Heart left ventricle (tissue), 16 donors: ENCODE measurements around the gene ZNF735. TPM values are rescaled to one million over a fixed set of nuclear protein-coding genes. Genes with fewer than 3 reads are reported as not detected.
"Not testable (repeated sequence)": the region's sequence is repeated elsewhere in the genome, so short reads cannot be mapped to it uniquely, and the experiment has no call there.

ENCODE experiments used
- ATAC-seq, 4 donors: fragments of 200-7000 bp; cut with Tn5 transposase; one replicate each; pipeline ENCODE4 v1.9.1; 2020 to 2022; ENCODE audit warnings: moderate library complexity in 4 of 4, mild to moderate bottlenecking in 3 of 4, moderate number of reproducible peaks in 1 of 4
- DNase-seq, 5 donors: peaks; one replicate each; pipeline ENCODE4 v3.0.0-alpha.2; 2020
- H3K27ac ChIP-seq, 12 donors: fragments of 200-600 bp; sonication (generic) in 4 of 12; one replicate each; pipeline versions ENCODE4 v1.5.0 to v1.8.0; 2016 to 2022; ENCODE audit warnings: mild to moderate bottlenecking in 2 of 12
- H3K27me3 ChIP-seq, 9 donors: fragments of 200-600 bp; sonication (generic) in 2 of 9; one replicate each; pipeline versions ENCODE4 v1.5.1 to v1.8.0; 2016 to 2022; ENCODE audit warnings: mild to moderate bottlenecking in 3 of 9
- H3K36me3 ChIP-seq, 9 donors: fragments of 200-600 bp; sonication (generic) in 2 of 9; one replicate each; pipeline versions ENCODE4 v1.5.0 to v1.8.0; 2018 to 2022; ENCODE audit warnings: mild to moderate bottlenecking in 2 of 9
- H3K4me1 ChIP-seq, 12 donors: fragments of 200-600 bp; sonication (generic) in 4 of 12; one replicate each; pipeline versions ENCODE4 v1.5.0 to v1.8.0; 2016 to 2022; ENCODE audit warnings: mild to moderate bottlenecking in 3 of 12
- H3K4me3 ChIP-seq, 12 donors: fragments of 200-600 bp; sonication (generic) in 4 of 12; one replicate each; pipeline versions ENCODE4 v1.5.0 to v1.8.0; 2017 to 2022; ENCODE audit warnings: mild to moderate bottlenecking in 9 of 12, moderate library complexity in 4 of 12
- H3K9me3 ChIP-seq, 12 donors: fragments of 200-600 bp; sonication (generic) in 4 of 12; one replicate each; pipeline versions ENCODE4 v1.5.0 to v1.8.0; 2016 to 2022; ENCODE audit warnings: mild to moderate bottlenecking in 1 of 12
- POLR2A ChIP-seq, 2 donors: fragments of 450-650 bp; IDR thresholded peaks; one replicate each; pipeline ENCODE4 v1.6.1; 2017; ENCODE audit warnings: antibody characterized with exemption in 2 of 2, mild to moderate bottlenecking in 2 of 2, moderate library complexity in 2 of 2
- WGBS, 4 donors: extraction: QIAGEN DNeasy Blood & Tissue Kit in 2 of 4; methylation state at CpG; one replicate each; pipeline versions ENCODE4 v1.1.5 to v1.1.7; 2013 to 2018; 5-methylcytosine and 5-hydroxymethylcytosine counted together
- intact Hi-C, 10 donors: fragments of 100-400 bp; cut with DNase I; formaldehyde crosslinking; loops; one replicate each; pipeline versions ENCODE4 v1.11.1 to v1.14.2; 2022
- polyA plus RNA-seq, 2 donors: library from polyadenylated mRNA; stranded (reverse); fragments of 200-250 nt; gene quantifications; one replicate each; pipeline ENCODE4 v1.2.3, GENCODE V29; 2013
- total RNA-seq, 9 donors: library from RNA; depleted of rRNA in 2 of 9; stranded (reverse); fragments of >200 nt in 2 of 9; fragmentation: NEBNext Ultra II Directional in 3 of 9; extraction: Animal tissue kit (Norgen Biotek cat#: 25700) in 3 of 9; gene quantifications; one replicate each; pipeline versions ENCODE4 v1.1.0 to v1.2.4, GENCODE V29; 2016 to 2023
- TF ChIP-seq, protein P1 (sequence below), 12 donors: fragments of 200-600 bp; sonication (generic) in 4 of 12; IDR thresholded peaks; one replicate each; pipeline versions ENCODE4 v1.5.0 to v1.8.0; 2018 to 2022; ENCODE audit warnings: antibody characterized with exemption in 12 of 12, mild to moderate bottlenecking in 5 of 12
- donor health status: ischemic (EF 13 %, LVEDD 7.1; RV severe dilation, severe dysfunction).
- donor health status: healthy with polysubstance abuse.
- donor health status: DM: no; HTN: yes; CAD: no.
- donor health status: DM: no; HTN: no; CAD: no.
- donor health status: ischemic (EF 25% LVEDD 6.9; RV normal size, moderate dysfunction).
- donor health status: ischemic (EF 25% LVEDD 5.7; RV mildly dilated, moderate dysfunction).
- donor health status: healthy.
- donor health status: DM: yes; HTN: yes; CAD: no.
- donor health status: ischemic (EF 35%, LVEDD 5.7; RV mildly dilated, moderate dysfunction).
- donor health status: nonischemic (EF 11% LVEDD 7.7; RV severe dilation, severe dysfunction).
- donor health status: DM: yes; HTN: yes; CAD: no.
- donor health status: PGD.
- donor health status: ischemic (EF 29% LVEDD 5.4; RV normal size, mild dysfunction).
- donor health status: nonischemic (EF 23%, LVEDD 6.1; RV moderate dilation, normal function).

Gene ZNF735
- total and polyA plus RNA-seq, 11 donors: not detected

DNA sequence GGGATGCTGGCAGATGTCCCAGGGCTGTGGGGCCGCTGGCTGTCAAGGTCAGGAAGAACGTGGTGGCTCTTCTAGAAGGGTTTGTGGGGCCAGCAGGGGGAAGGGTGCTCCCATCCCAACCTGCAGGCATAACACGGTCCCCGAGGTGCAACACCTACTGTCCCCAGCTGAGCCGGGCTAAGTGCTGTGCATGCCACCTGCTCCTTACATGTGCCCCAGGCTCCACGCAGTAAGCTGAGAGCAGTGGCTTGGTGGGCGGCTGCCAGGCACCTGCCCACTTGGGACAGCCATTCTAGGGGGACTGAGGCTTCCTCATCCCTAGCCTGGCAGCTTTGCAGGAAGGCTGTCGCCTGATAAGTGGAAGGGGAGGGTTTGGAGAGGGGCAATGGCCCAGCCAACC is 14.2 kb upstream of the ZNF735 start:
- Histone ChIP-seq H3K27me3 (no peaks in the 10 kb centered on the region), H3K4me1 (no peaks in the 10 kb centered on the region), H3K27ac (no peak overlapping the region), H3K9me3 (peaks cover 0 to 15% (median 0%) of the 10 kb centered on the region in 12 donors), H3K36me3 (no peaks in the 10 kb centered on the region), H3K4me3 (no peak overlapping the region)
- intact Hi-C loops: no loop called here
- DNase-seq (no peak), ATAC-seq (no peak)
- 65 to 71% (median 69%) methylated on average over 5 to 8 of the region's 8 CpGs for whole genome bisulfite sequencing, 4 donors
- TF ChIP-seq, protein P1, sequence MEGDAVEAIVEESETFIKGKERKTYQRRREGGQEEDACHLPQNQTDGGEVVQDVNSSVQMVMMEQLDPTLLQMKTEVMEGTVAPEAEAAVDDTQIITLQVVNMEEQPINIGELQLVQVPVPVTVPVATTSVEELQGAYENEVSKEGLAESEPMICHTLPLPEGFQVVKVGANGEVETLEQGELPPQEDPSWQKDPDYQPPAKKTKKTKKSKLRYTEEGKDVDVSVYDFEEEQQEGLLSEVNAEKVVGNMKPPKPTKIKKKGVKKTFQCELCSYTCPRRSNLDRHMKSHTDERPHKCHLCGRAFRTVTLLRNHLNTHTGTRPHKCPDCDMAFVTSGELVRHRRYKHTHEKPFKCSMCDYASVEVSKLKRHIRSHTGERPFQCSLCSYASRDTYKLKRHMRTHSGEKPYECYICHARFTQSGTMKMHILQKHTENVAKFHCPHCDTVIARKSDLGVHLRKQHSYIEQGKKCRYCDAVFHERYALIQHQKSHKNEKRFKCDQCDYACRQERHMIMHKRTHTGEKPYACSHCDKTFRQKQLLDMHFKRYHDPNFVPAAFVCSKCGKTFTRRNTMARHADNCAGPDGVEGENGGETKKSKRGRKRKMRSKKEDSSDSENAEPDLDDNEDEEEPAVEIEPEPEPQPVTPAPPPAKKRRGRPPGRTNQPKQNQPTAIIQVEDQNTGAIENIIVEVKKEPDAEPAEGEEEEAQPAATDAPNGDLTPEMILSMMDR (IDR thresholded peaks at IDR 0.05): no peak

DNA sequence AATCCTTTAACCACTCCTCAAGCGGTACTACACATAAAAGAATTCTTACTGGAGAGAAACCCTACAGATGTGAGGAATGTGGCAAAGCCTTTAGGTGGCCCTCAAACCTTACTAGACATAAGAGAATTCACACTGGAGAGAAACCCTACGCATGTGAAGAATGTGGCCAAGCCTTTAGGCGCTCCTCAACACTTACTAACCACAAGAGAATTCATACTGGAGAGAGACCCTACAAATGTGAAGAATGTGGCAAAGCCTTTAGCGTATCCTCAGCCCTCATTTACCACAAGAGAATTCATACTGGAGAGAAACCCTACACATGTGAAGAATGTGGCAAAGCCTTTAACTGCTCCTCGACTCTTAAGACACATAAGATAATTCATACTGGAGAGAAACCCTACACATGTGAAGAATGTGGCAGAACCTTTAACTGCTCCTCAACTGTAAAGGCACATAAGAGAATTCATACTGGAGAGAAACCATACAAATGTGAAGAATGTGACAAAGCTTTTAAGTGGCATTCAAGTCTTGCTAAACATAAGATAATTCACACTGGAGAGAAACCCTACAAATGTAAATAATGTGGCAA is 12.8 kb downstream of the ZNF735 start:
- H3K4me1 ChIP-seq, H3K36me3 ChIP-seq, ATAC-seq, DNase-seq, H3K27ac ChIP-seq, H3K4me3 ChIP-seq, H3K27me3 ChIP-seq: not testable (repeated sequence)
- intact Hi-C loops: loop anchor here in 1 of 10 donors (10.0 kb wide), 1 partner anchor 55 kb away; no protein-coding TSS in a partner anchor
- H3K9me3 ChIP-seq: peaks cover 0 to 91% (median 43%) of the 10 kb centered on the region in 12 donors
- WGBS, 4 donors: 67 to 72% (median 68%) methylated on average over 5 of the region's 5 CpGs

DNA sequence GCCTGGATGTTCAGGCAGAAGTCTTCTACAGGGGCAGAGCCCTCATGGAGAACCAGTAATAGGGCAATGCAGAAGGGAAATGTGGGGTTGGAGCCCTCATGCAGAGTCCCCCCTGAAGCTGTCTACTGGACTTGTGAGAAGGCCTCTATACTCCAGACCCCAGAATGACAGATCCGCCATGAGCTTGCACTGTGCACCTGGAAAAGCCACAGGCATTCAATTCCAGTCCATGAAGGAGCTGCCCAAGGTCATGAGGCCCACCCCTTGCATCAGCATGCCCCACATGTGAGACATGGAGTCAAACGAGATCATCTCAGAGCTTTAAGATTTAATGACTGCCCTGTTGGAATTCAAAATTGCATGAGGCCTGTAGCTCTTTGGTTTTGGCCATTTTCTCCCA is 16.4 kb downstream of the ZNF735 start:
- no peak overlapping the region for H3K4me3 ChIP-seq
- 10 to 36% (median 30%) methylated on average over 1 to 2 of the region's 2 CpGs for WGBS, 4 donors
- no peaks in the 10 kb centered on the region for H3K36me3 ChIP-seq
- H3K27ac ChIP-seq: no peak overlapping the region
- H3K4me1 ChIP-seq: no peaks in the 10 kb centered on the region
- DNase-seq: no peak
- TF ChIP-seq POLR2A (IDR thresholded peaks at IDR 0.05): no peak
- TF ChIP-seq, protein P1 (IDR thresholded peaks at IDR 0.05): no peak
- intact Hi-C loops: loop anchor here in 1 of 10 donors (10.0 kb wide), 1 partner anchor 51 kb away; no protein-coding TSS in a partner anchor
- ATAC-seq: no peak
- H3K9me3 ChIP-seq: peaks cover 0 to 81% (median 42%) of the 10 kb centered on the region in 12 donors
- no peaks in the 10 kb centered on the region for H3K27me3 ChIP-seq

DNA sequence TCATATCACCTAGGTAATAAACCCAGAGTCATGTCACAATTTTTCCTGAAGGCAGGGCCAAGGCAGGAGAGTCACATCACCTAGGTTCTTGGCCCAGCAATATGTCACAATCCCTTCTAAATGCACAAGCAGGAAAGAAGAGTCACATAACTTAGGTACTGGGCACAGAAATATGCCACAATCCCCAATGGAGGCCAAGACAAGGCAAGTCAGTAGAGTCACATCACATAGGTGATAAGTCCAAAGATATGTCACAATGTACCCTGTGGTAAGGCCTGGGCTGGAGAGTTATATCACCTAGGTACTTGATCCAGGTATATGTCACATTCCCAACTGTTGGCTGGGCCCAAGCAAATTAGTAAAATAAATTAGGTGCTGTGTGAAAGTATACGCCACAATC is 21.2 kb downstream of the ZNF735 start, which contains the start of gene ZNF679:
Gene ZNF679, plus strand, starts transcription at position 301 of the 400 bp plus-strand sequence. CDS start 20,644 bp downstream, outside the sequence.
- WGBS, 4 donors: 86 to 93% (median 87%) methylated on average over 1 of the region's 1 CpG
- not testable (repeated sequence) for DNase-seq, H3K27ac ChIP-seq, H3K4me3 ChIP-seq, ATAC-seq, H3K36me3 ChIP-seq, H3K4me1 ChIP-seq, H3K27me3 ChIP-seq
- intact Hi-C loops: loop anchor here in 1 of 10 donors (10.0 kb wide), 1 partner anchor 47 kb away; no protein-coding TSS in a partner anchor
- peaks cover 0 to 47% (median 13%) of the 10 kb centered on the region in 12 donors for H3K9me3 ChIP-seq

DNA sequence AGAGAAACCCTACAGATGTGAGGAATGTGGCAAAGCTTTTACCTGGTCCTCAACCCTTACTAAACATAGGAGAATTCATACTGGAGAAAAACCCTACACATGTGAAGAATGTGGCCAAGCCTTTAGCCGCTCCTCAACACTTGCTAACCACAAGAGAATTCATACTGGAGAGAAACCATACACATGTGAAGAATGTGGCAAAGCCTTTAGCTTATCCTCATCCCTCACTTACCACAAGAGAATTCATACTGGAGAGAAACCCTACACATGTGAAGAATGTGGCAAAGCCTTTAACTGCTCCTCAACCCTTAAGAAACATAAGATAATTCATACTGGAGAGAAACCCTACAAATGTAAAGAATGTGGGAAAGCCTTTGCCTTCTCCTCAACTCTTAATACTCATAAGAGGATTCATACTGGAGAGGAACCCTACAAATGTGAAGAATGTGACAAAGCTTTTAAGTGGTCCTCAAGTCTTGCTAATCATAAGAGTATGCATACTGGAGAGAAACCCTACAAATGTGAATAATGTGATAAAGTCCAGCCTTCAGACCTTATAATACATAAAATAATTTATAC is 59.4 kb downstream of the ZNF735 start:
- H3K9me3 ChIP-seq: peaks cover 0 to 75% (median 48%) of the 10 kb centered on the region in 12 donors
- H3K36me3 ChIP-seq: no peaks in the 10 kb centered on the region
- H3K27ac ChIP-seq: no peak overlapping the region
- no peaks in the 10 kb centered on the region for H3K4me1 ChIP-seq
- intact Hi-C loops: no loop called here
- no peak for TF ChIP-seq POLR2A (IDR thresholded peaks at IDR 0.05)
- TF ChIP-seq, protein P1 (IDR thresholded peaks at IDR 0.05): no peak
- no peaks in the 10 kb centered on the region for H3K27me3 ChIP-seq
- no peak overlapping the region for H3K4me3 ChIP-seq
- no peak for DNase-seq
- 53 to 84% (median 82%) methylated on average over 1 of the region's 1 CpG for WGBS, 4 donors
- no peak for ATAC-seq

Other genes starting within 250 kb of the ZNF735 start
- gene ZNF722, start 208.4 kb upstream of the ZNF735 start, total RNA-seq: not detected
- gene ZNF722, start 208.4 kb upstream of the ZNF735 start, polyA plus RNA-seq: not detected
- gene ZNF727, start 161.8 kb upstream of the ZNF735 start, total RNA-seq: 1 to 10 TPM in 7 of 9 donors, under 1 TPM in 1, not detected in 1; 0.77 to 6.2 (median 2.9) TPM
- under 1 TPM in 1 of 2 donors, not detected in 1; 0.19 TPM for gene ZNF727, start 161.8 kb upstream of the ZNF735 start, polyA plus RNA-seq
- gene ZNF679, start 21.3 kb downstream of the ZNF735 start, total RNA-seq: not detected
- gene ZNF679, start 21.3 kb downstream of the ZNF735 start, polyA plus RNA-seq: not detected
- 1 to 10 TPM; 2.5 to 9.0 (median 3.9) TPM for gene ZNF736, start 106.8 kb downstream of the ZNF735 start, total RNA-seq
- 1 to 10 TPM; 1.4 to 3.9 TPM for gene ZNF736, start 106.8 kb downstream of the ZNF735 start, polyA plus RNA-seq